K562 (cell line): Measurements from ENCODE around the gene ANKMY1. TPM values are rescaled to one million over a fixed set of nuclear protein-coding genes. Genes with fewer than 3 reads are reported as not detected.

Source experiments
- E2F3 ChIP-seq: fragments of 250-450 bp; sonication (Bioruptor Pico); IDR thresholded peaks from 2 replicates; pipeline ENCODE4 v1.4.0; 2020; ENCODE audit warnings: mild to moderate bottlenecking
- E2F5 ChIP-seq: sonication (generic); formaldehyde crosslinking; IDR thresholded peaks from 2 replicates; pipeline ENCODE4 v1.8.0; 2022; ENCODE audit warnings: mild to moderate bottlenecking, missing genetic modification reagents
- GTF2A2 ChIP-seq: IDR thresholded peaks from 2 replicates; pipeline ENCODE4 v1.6.1; 2016; ENCODE audit warnings: mild to moderate bottlenecking, missing genetic modification characterization, missing compliant biosample characterization
- MCM5 ChIP-seq: fragments of 450-650 bp; IDR thresholded peaks from 2 replicates; pipeline ENCODE4 v1.6.1; 2016; ENCODE audit warnings: low read depth
- MED1 ChIP-seq: sonication (generic); formaldehyde crosslinking; IDR thresholded peaks from 2 replicates; pipeline ENCODE4 v1.8.1; 2023; ENCODE audit warnings: missing genetic modification reagents, borderline replicate concordance
- PHF8 ChIP-seq: fragments of 200-600 bp; sonication (generic); IDR thresholded peaks from 2 replicates; pipeline ENCODE4 v1.6.1; 2012; ENCODE audit warnings: mixed run types, mild to moderate bottlenecking, inconsistent platforms, low read length, moderate library complexity, borderline replicate concordance
- POLR2AphosphoS5 ChIP-seq: IDR thresholded peaks from 2 replicates; pipeline ENCODE4 v1.6.1; 2011; ENCODE audit warnings: mild to moderate bottlenecking, low read depth, low read length, moderate library complexity; ENCODE audit not compliant: control insufficient read depth, insufficient read depth
- RBM22 ChIP-seq: fragments of 200-400 bp; formaldehyde crosslinking; IDR thresholded peaks from 2 replicates; pipeline ENCODE4 v1.6.1; 2018; ENCODE audit warnings: low read length, low read depth; ENCODE audit not compliant: poor library complexity, severe bottlenecking
- RNF219 ChIP-seq: fragments of 250-450 bp; sonication (Bioruptor Pico); IDR thresholded peaks from 2 replicates; pipeline ENCODE4 v1.5.0; 2022; ENCODE audit warnings: mild to moderate bottlenecking
- SAFB ChIP-seq: fragments of 200-400 bp; formaldehyde crosslinking; IDR thresholded peaks from 2 replicates; pipeline ENCODE4 v1.6.1; 2017; ENCODE audit warnings: low read depth, low read length, borderline replicate concordance
- SUPT5H ChIP-seq: fragments of 450-650 bp; IDR thresholded peaks from 2 replicates; pipeline ENCODE4 v1.6.1; 2016
- TEAD4 ChIP-seq, 2 experiments: sonication (generic) in 1 of 2; formaldehyde crosslinking in 1 of 2; IDR thresholded peaks; 2 replicates each; pipeline versions ENCODE4 v1.6.1 to v1.8.0; 2012 to 2022; ENCODE audit warnings: borderline replicate concordance in 1 of 2, inconsistent platforms in 1 of 2, low read length in 1 of 2, mild to moderate bottlenecking in 1 of 2, missing genetic modification reagents in 1 of 2
- U2AF2 ChIP-seq: fragments of 200-400 bp; formaldehyde crosslinking; optimal IDR thresholded peaks from 2 replicates; pipeline ENCODE3; 2017; ENCODE audit warnings: low read depth, mild to moderate bottlenecking, low read length
- ZBTB9 ChIP-seq: fragments of 450-650 bp; formaldehyde crosslinking; IDR thresholded peaks from 2 replicates; pipeline ENCODE4 v1.4.0; 2020; ENCODE audit warnings: mild to moderate bottlenecking, moderate library complexity
- polyA plus RNA-seq, 8 experiments: library from polyadenylated mRNA; depleted of rRNA in 4 of 8; stranded (reverse) in 5 of 8; unstranded in 3 of 8; fragments of >200 nt; fragmentation: Nextera tagmentation in 2 of 8; fragmentation: Illumina TruSeq in 1 of 8; extraction: Ambion mirVana in 2 of 8; extraction: Trizol in 1 of 8; gene quantifications; 2 replicates each; pipeline versions ENCODE4 v1.2.1 to v1.2.3, GENCODE V29; 2011 to 2014; ENCODE audit warnings: inconsistent platforms in 1 of 8, missing spikeins in 1 of 8
- total RNA-seq, 7 experiments: library from RNA; depleted of rRNA in 6 of 7; stranded (reverse); fragments of >200 nt in 6 of 7; fragmentation: Illumina TruSeq in 2 of 7; extraction: Trizol in 2 of 7; gene quantifications; 2 replicates each; pipeline versions ENCODE4 v1.2.1 to v1.2.3, GENCODE V29; 2011 to 2021; ENCODE audit warnings: low replicate concordance in 1 of 7
- TF ChIP-seq, protein P1 (sequence below): fragments of 450-650 bp; IDR thresholded peaks from 2 replicates; pipeline ENCODE4 v1.6.1; 2016; ENCODE audit warnings: antibody characterized with exemption
- TF ChIP-seq, protein P2 (sequence below), 2 experiments: IDR thresholded peaks; 2 replicates each; pipeline ENCODE4 v1.6.1; 2011; ENCODE audit warnings: borderline replicate concordance in 1 of 2, control low read depth in 1 of 2, low read depth in 1 of 2, low read length in 1 of 2, mild to moderate bottlenecking in 1 of 2, mixed read lengths in 1 of 2, moderate library complexity in 1 of 2; ENCODE audit not compliant: insufficient read depth in 1 of 2, insufficient read length in 1 of 2, poor library complexity in 1 of 2, severe bottlenecking in 1 of 2; ENCODE audit errors: extremely low read depth in 1 of 2

Gene ANKMY1
- total and polyA plus RNA-seq, 9 of the 15 experiments (the other 6 are each of a cell fraction or from before 2014, with no cell fraction given), result 0.75 to 15.1 (median 11.7) TPM

DNA sequence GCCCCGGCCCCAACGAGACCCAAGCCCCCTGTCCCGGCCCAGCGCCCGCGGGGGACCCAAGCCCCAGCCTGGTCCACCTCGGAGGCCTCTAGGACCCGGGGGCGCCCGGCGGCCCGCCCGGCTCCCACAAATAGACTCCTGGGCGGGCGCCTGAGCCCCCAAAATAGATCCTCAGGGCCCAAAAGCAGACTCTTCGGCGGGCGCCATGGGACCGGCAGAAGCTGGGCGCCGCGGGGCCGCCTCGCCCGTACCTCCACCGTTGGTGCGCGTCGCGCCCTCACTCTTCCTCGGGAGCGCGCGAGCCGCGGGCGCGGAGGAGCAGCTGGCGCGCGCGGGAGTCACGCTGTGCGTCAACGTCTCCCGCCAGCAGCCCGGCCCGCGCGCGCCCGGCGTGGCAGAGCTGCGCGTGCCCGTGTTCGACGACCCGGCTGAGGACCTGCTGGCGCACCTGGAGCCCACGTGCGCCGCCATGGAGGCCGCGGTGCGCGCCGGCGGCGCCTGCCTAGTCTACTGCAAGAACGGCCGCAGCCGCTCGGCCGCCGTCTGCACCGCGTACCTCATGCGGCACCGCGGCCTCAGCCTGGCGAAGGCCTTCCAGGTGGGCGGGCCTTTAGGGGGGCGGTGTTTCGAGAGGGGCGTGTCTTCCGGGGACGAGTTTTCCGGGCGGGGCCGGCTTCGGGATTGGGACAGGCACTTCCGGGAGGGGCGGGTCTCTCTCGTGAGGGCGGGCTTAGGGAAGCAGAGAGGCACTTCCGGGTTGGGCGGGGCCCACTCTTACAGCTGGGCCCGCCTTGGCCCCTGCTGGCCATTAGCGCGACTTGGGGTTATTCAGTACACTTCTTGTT is 2.9 kb upstream of the ANKMY1 start (continued):
- TF ChIP-seq E2F3 (CRISPR knock-in tag) (peak; percentile 80), TEAD4 (IDR thresholded peaks at IDR 0.05; ENCODE audit: low read length) (no peak), TEAD4 (CRISPR knock-in tag; IDR thresholded peaks at IDR 0.05; ENCODE audit: borderline replicate concordance) (no peak), E2F5 (CRISPR knock-in tag) (no peak), U2AF2 (no peak), RBM22 (no peak), ZBTB9 (CRISPR knock-in tag) (peak; percentile 14; the same call in 1 of the 2 replicates), POLR2AphosphoS5 (no peak; the same call in 1 of the 2 replicates), MED1 (no peak), PHF8 (peak; percentile 86; the same call in 1 of the 2 replicates), GTF2A2 (no peak), MCM5 (no peak), SUPT5H (peak; percentile 67; the same call in 1 of the 2 replicates), SAFB (no peak), RNF219 (CRISPR knock-in tag) (no peak)
- TF ChIP-seq, protein P1, sequence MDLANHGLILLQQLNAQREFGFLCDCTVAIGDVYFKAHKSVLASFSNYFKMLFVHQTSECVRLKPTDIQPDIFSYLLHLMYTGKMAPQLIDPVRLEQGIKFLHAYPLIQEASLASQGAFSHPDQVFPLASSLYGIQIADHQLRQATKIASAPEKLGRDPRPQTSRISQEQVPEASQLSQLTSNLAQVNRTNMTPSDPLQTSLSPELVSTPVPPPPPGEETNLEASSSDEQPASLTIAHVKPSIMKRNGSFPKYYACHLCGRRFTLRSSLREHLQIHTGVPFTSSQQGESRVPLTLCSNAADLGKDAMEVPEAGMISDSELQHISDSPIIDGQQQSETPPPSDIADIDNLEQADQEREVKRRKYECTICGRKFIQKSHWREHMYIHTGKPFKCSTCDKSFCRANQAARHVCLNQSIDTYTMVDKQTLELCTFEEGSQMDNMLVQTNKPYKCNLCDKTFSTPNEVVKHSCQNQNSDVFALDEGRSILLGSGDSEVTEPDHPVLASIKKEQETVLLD, result no peak
- TF ChIP-seq, protein P2, sequence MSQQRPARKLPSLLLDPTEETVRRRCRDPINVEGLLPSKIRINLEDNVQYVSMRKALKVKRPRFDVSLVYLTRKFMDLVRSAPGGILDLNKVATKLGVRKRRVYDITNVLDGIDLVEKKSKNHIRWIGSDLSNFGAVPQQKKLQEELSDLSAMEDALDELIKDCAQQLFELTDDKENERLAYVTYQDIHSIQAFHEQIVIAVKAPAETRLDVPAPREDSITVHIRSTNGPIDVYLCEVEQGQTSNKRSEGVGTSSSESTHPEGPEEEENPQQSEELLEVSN (IDR thresholded peaks at IDR 0.05; ENCODE audit: borderline replicate concordance in 1 of 2, extremely low read depth in 1 of 2, insufficient read depth in 1 of 2, insufficient read length in 1 of 2, low read depth in 1 of 2, low read length in 1 of 2, poor library complexity in 1 of 2, severe bottlenecking in 1 of 2), result peak; percentile 89 to 96
